GM18505 (cell line): Measurements from ENCODE around the gene CHST11.
"Not testable (repeated sequence)": the region's sequence is repeated elsewhere in the genome, so short reads cannot be mapped to it uniquely, and the experiment has no call there.

Experiments
- ATAC-seq: cut with Tn5 transposase; IDR thresholded peaks from one replicate; pipeline ENCODE4 v1.9.1; 2021; ENCODE audit not compliant: unreplicated experiment
- POLR2A ChIP-seq: IDR thresholded peaks from 4 replicates; pipeline ENCODE4 v1.6.1; 2011; ENCODE audit warnings: borderline replicate concordance; ENCODE audit not compliant: insufficient read depth, insufficient read length; ENCODE audit errors: extremely low read depth

Gene CHST11

GRCh38 chr12:104801427-104801826 lies 344.7 kb downstream of the CHST11 start:
- TF ChIP-seq POLR2A = no peak
- no peak for ATAC-seq

GRCh38 chr12:104802208-104802607 lies 345.5 kb downstream of the CHST11 start:
- ATAC-seq = no peak
- TF ChIP-seq POLR2A = no peak

GRCh38 chr12:104805186-104805585 lies 348.4 kb downstream of the CHST11 start:
- no peak for TF ChIP-seq POLR2A
- no peak for ATAC-seq

GRCh38 chr12:104806194-104806593 lies 349.4 kb downstream of the CHST11 start:
- ATAC-seq = not testable (repeated sequence)

DNA sequence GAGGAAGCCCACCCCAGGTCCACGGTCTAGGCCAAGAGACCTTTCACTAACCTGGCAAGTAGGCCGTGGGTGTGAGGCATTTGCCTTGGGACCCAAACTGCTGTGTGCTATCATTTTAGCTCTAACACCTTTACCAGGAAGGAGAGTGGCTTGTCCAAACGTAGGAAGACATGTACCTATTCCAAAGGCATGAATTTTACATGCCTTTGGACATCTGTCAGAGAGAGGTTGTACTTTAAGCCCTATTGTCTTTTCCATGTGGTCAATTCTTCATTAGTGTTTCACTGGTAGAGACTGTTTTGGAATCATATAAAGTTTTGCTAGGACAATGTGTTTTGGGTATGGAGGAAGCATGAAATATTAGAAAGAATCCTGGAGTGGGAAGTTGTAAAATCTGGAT lies 352.5 kb downstream of the CHST11 start:
- no peak for TF ChIP-seq POLR2A
- ATAC-seq = no peak

DNA sequence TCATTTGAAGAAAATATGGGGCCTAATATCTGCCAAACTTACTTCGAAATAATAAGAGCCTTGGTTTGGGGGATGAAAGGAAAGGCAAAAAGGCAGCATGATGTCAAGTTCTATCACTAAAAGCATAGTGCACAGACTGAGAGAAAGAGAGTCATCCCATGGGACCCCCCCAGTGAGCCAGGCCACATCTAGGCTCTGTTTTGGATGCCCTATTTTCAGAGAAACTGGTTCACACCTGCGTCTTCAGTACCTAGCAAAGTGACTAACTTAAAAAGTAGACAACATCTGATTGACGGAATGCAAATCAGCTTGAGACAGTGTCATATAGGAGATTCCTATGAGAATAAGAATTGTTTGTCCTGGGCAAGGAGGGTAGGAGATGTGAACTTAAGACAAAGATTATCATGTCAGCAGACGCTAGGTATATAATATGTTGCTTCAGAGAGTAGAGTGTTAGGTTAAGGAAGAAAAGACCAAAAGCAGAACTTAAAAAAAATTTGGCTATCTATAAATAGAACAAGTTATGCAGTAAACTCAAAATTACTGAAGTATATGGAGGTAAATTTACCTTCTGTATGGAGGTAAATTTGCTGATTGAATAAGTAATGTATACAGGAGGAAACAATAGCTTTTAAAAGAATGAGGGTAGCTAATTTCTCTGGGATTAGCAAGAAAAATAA lies 353.1 kb downstream of the CHST11 start:
- no peak for TF ChIP-seq POLR2A
- ATAC-seq = no peak
